ENCODE results near the gene NALCN. TPM values are rescaled to one million over a fixed set of nuclear protein-coding genes. Genes with fewer than 3 reads are reported as not detected.

The NALCN gene
- total RNA-seq, 1 donor from 2014 or later, result 12.9 TPM

DNA sequence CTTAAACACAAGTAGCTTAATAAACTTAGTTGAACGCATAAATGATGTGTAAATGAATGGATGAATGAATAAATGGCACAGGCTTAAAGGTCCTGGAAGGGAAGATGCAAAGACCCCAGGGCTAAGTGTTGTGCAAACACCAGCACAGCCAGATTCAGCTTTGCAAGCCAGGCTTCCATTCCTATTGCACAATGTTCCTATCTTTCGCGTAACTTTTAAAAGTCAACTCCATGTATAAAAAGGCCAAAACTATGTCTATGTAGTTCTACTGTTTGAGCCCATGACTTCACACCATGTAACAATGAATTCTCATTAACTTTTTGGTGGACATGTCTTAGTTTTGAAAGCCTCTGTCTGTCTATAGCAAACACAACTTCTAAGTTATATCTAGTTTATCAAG lies 226.0 kb downstream of the NALCN start:
- DNase-seq, result no peak

DNA sequence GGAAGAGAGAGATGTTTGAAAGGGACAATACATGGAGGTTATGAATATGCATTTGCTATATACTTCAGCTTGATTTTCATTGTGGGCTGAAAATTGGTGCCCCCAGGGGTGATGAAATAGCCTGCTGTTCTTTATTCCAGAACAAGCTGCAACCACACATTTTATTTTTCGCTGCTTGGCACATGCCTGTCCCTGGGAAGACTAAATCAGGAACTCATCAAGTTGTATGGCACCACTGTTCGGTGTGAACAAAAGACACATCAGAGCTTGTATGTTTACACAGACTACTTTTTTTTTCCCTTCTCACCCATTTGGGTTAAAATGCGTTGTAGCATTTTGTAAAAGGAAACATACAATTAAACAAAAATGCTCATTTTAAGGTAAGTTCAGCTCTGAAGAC lies 230.7 kb downstream of the NALCN start:
- DNase-seq, result no peak

DNA sequence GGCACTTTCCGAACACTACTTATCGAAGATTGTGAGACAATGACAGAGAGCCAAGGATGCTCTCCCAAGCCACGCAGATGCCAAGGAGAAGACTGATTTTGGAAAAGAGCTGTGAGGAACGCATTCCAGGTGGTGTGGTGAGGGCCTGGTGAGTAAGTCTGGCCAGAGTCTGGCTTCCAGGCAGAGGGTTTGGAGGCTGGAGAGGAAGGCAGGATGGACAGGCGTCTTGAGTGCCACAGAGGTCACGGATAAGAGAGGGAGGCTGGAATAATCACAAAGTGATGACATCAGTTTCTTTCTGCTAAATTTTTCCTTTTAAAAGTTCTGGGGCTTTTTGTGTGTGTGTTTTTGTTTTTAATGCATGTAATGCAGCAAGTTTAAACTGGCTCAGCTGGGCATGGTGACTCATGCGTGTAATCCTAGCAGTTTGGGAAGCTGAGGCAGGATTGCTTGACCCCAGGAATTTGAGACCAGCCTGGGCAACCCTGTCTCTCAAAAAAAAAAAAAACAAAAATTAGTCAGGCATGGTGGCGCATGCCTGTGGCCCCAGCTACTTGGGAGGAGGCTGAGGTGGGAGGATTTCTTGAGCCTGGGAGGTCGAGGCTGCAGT lies 235.1 kb downstream of the NALCN start:
- no peak for DNase-seq

DNA sequence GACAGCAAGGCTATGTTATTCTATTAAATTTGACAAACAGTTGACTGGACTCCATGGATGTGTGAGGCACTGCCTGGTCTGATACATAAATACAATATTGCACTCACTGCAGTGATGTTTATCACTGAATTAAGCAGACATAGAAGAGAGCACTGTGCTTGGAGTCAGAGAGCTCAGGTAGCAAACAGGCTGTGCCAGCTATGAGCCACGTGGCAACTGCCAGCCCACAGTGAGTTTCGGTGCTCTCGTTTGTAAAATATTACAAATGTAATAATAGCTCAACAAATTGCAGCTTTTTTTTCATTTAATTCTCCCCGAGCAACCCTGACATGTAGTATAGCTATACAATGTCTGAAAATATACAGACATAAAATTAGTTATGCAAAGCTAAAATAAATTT lies 237.3 kb downstream of the NALCN start:
- DNase-seq, result no peak

DNA sequence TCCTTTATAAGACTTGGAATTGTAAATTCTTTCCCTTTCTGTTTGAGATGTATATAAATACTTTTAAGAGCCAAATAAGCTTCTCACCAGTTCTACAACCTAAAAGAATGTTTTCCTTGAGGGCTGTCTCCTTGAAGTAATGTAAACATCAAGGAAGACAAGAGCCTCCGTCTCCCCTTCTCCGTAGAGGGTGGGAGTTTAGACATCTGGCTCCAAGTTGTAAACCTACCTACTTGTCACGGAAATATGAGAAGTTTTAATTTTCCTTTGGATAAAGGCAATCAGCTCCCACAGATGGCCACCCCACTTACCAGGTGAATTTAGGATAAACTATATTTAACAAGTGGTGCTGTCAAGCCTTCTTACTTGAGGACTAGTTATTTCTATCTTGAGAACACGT lies 237.9 kb downstream of the NALCN start:
- no peak for DNase-seq

DNA sequence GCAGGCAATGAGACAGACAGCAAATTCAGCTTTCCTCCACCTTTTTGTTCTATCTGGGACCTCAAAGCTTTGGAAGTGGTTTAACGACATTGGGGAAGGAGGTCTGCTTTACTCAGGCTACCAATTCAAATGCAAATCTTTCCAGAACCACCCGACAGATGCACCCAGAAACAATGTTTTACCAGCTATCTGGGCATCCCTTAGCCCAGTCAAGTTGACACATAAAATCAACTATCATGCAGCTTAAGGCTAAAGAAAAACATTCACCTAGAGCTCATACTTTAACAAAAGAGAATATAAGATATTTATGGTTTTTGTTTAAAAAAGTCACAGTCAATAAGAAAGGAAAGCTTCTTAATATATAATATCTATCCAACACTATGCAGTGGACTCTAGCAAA lies 246.0 kb downstream of the NALCN start:
- DNase-seq, result no peak

DNA sequence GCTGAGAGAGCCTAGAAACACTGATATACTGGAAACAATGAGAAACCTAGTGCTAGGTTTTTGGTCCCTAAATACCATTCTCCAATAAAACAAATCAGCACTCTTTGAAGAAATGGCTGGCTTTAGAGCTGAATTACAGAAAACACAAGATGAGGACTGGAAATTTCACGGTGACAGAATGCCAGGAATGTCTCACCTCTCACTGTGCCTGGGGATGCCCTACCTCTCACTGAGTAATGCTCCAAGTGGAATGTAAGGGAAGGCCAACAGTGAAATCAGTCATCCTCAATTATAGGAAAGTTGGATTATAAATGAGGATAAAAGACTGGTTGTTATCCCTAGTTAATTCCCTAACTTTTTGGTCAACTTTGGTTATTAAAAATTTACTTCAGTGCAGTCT lies 259.0 kb downstream of the NALCN start:
- no peak for DNase-seq

DNA sequence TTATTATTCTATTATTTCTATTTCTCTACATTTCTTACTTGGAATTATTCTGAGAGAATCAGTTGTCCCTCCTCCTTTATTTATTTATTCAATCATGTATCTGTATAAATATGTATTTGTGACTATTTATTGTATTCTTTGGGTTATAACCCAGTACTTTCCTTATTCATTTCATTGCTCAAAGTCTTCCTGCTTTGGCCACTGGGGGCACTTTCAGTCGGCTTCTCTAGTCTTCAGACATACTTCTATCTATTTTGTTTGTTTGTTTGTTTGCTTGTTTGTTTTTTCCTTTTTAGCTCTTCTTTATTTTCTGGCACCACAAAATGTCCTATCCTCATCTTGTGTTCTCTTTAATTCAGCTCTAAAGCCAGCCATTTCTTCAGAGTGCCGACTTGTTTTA lies 260.4 kb downstream of the NALCN start:
- DNase-seq, result peak; percentile 13

DNA sequence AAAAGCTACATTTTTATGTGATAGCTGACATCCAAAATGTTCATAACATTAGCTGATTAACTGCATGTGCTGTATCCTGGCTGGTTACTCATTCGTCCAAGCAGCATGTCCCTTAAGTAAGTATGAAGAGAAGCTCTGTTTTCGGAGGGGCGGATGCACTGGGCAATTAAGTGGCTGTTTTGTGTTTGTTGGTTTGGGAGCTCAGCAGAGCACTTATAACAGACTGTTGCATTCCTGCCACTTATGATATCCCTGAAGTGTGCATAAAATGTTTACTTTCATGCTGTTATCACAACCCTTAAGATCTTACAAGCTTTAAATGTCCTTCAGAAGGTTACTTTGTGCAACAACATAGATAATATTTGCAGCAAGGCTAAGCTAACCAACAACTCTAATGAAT lies 264.1 kb downstream of the NALCN start:
- no peak for DNase-seq

DNA sequence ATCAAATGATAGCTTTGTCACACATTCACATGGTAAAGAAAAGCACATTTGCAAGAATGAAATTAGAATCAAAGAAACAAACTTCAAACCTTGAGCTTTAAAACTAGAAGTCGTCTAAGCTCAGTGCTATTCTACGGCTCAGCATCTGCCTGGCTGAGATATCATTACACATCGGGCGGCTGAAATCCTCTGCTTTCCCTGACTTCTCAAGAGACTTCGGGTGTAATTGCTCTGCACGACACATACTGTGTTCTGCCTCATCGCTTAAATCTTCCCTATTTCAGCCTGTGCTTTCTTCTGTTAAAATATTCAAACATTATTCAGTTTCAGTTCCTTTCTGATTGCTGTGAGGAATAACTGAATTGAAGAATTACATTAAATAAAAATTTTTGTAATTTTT lies 265.3 kb downstream of the NALCN start:
- DNase-seq, result peak; percentile 10

DNA sequence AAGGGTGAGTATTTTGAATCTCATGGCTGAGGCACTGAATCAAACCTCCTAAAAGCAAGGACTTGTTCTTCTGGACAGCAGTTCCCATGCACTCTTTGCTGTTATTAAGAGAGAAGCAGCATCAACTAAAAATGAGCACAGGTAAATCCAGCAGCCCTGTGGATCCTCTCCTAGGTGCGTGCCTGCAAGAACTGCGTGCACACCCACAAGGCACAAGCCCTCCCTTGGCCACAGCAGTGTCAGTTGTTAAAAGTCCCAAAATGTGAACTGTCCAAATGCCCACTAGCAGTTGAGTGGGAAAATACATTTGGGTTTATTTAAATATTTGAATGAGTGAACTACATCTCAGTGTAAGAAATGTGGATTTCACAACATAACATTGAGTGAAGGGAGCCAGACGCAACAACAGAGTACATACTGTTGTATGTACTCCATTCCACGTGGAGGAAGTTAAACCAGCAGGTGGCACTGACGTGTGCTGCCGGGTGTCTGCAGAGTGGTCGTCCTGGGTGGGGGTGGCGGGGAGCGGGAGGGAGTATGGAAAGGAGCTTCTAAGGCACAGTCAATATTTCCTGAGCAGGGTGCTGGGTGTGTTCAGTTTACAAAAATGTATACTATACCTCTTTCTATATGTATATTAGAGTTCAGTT lies 266.4 kb downstream of the NALCN start:
- peak; percentile 68 for DNase-seq

DNA sequence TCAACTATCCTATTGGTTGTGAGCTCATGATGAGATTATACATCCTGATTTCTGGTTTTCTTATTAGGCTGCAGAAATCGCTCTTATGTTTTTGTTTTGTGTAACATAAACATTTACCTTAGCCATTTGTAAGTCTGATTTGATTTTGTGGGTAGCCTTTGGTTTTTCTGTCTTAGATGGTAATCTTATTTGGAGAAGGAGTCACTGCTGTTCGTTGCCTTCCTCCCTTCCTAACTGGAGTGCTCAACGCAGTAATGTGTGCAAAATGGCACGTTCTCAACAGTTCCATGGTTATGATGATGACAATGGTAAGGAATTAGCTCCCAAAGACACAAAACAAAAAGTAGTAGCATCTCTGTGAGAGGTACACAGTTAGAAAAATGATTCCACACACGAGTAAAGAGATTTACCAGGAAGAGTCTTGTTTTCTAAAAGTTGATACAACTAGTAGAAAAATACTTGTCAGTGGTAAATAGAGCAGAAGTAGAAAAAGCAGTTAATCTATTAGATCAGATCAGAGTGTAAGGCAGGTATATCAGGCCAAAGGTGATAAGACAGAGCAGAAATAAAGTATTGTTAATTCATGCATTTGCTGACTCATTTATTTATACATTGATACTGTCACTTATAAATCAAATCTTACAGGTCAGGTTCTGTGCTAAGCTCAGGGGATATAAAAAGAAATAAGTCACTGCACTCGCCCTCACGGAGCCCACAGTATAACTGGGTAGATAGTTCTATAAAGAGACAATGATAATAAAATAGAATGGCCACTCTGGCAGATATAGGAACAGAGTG lies 270.0 kb downstream of the NALCN start:
- no peak for DNase-seq

DNA sequence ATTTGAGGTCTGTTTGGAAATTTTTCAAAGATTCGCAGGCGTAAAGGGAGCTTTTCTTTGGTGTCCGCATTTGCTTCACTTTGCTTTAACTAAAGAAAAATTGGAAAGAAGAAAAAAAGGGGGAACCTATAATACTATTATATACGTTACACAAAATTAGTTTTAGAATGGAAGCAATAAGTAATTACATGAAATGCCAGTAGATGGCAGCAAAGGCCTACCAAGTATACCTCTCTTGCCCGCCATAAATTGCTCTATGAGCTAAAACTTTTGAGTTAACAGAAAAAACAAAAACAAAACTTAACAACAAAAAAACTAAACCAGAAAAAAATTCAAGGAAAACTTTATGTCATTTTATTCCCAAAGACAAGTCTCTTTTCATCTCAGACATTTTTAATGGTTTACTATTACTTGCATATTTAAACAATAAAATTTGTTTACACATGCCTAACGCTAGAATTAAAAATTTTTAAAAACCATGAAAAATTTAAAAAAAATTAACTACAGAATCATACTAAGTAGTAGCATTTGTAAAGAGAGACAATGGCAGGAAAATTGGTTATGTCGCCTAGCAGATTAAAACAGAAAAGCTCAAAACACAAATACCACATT lies 271.4 kb downstream of the NALCN start:
- DNase-seq, result peak; percentile 81

DNA sequence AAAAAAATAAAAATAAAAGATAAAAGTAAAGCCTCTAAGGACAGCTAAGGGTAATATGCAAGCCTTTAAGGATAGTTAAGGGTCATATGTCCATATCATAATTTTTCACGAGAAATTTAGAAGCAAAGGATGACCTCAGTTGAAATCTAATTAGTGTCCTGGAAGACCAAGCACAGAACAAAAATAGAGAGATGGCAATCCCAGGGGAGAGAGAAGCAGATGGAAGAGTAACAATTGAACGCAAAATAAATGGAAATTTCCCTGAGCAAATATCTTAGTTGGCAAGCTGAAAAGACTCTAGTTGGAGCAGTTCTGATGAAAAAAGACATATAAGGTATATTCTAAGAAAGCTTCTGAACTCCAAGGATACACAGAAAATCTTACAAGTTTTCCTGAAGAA lies 275.4 kb downstream of the NALCN start:
- no peak for DNase-seq

DNA sequence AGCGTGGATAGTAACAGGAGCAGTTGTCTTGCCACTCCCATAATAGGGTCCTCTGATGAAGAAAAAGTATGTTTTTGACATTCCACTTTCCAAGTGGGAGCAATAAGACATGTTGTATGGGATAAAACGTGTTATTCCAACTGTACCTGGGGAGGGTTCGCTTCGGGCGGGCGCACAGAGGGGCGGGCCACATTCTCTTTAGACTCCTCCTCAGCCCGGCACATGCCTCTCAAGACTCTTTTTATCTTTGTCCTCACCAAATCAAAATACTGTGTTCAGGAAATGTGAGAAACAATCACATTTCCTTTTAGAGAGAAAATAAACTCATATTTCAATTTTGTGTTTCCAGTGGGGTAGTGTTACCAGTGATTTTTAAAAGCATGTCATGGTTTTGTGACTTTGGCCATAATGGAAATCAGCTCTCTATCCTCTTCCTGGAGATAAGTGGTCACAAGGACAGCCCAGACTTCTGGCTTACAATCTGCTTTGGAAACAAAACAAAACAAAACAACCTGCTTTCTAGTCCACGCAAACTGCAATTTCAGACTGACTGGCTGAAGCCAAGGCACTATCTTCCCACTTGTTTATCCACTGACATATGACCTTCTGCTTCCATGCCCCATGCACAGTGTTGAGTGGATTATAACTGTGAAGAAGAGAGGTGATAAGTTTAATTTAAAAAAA lies 276.1 kb downstream of the NALCN start:
- DNase-seq, result peak; percentile 43

DNA sequence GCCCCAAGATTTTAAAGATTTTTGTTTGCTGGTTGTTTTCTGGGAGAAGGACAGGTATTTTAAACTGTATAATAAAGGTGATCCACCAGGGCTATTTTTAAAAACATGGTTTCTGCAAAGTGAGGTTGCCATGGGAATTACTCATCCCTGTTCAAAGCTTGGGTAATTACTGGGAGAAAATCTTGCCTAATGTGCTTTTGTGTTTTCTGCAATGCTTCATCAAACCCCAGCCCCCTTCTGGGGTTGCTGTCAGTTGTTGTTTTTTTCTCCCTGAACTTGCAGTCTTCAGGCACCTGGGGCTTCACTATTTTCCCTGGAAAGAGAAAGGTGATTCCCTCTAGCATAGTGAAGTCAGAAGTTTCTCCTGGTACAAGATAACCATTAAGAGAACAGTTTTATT lies 277.2 kb downstream of the NALCN start:
- no peak for DNase-seq

DNA sequence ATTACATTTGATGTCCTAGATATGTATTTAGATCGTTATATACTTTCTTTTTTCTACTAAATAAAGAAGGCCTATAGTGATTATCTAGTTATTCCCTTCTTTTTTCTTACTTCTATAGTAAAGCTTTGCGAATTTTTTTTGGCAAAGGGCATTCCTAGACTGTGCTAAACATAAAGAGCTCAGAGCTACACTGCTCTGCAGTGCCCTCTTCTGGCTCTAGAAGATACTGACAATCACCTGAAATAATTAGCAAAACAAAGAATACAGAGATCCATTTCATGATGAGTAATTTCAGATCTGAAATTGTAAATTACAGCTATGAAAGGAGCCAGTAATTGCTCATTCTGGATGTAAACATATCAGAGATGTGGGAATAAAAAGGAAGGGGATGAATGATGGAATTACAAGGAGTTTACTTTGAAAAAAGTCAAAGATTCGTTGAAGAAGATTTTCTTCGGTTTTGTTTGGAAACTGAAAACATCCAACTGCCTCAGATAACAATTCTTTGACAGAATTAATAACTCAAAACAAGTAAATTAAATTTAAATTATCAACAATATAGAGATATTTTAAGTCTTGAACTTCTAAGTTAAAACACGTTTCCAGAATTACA lies 288.5 kb downstream of the NALCN start:
- DNase-seq, result peak; percentile 73

DNA sequence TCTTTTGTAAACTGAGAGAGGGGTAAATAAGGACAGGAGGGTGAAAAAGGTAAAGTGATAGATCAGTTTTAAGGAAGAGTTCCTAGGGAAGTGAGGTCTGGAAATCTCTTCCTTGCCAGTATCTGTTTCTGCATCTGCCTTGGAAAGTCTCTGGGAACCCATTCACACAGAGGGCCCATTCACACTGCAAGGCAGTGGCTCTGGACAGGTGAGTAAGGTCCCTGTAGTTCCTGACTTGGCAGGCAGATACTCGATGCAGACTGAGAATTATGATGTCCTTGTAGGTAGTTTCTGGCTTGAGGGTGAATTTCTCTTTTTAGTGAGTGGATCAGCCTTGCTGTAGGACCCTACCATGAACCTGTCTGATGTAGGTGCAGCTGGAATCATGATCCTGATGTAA lies 293.3 kb downstream of the NALCN start:
- DNase-seq, result no peak

DNA sequence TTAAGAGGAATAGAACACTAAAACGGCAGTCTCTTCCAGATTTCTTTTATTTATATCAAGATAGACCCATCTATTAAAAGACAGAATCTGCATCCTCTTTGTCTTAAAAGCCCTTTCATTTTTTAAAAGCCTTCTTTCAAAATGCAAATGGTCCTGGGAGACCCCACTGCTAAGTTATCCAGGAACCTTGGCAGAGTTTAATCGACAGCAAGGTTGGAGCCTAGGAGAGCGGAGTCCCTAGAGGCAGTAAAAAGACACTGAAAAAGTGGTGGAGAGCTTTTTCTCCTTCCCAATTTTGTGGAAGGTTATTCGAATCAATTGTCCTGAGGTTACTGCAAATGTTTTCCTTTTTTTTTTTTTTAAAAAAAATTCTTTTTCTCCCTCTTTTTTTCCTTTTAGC lies 294.7 kb downstream of the NALCN start:
- DNase-seq, result no peak

DNA sequence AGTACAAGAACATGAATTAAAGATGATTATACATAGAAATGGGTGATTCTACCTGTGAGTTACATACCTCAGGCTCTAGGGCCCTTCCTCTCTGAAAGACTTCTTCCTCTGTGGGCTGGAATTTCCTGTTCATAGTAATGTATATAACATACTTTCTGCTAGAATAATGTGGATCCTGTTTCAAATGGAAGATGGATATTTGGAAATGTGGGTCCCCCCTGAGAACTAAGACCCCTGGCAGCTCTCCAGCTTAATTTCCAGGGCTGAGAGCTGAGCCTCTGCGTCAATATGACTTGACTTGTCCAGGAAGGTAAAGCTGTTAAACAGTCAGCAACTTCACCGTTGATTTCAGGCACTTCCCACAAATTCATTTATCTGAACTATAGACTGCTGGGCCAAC lies 296.3 kb downstream of the NALCN start:
- DNase-seq, result no peak

DNA sequence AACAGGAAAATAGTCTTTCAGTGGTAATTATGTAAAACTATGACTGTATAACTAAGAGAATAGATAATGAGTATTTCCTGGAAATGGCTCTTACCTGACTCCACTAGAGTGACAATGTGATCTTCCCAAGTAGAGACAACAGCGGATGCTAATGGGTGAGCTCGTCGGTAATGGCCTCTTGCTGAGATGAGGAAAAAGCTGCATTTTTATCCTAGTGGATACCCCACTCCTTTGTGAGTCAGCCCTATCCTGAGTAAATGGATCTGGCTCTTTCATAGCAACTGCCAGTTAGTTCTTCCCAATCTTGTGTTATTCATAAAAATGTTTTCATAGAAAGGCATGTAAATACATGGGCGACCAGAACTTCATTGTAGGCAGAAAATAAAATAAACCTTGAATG lies 299.5 kb downstream of the NALCN start:
- no peak for DNase-seq

DNA sequence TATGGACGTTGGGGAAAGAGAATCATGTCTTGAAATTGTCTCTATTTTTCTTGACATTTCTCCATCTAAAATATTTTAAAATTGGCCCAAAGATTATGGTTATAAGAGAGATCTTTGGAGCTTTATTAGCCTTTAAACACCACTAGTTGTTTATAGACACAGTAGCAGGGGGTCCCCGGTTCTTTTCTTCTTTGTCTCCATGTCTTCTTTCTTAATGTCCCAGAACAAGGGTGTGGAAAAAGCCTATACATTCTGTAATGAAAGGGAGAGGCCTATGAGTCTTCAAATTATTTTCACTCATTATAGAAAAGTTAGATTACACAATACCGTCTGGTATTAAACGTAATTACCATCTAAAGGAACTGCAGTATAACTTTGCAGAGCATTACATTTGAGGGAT lies 300.0 kb downstream of the NALCN start:
- DNase-seq, result no peak

DNA sequence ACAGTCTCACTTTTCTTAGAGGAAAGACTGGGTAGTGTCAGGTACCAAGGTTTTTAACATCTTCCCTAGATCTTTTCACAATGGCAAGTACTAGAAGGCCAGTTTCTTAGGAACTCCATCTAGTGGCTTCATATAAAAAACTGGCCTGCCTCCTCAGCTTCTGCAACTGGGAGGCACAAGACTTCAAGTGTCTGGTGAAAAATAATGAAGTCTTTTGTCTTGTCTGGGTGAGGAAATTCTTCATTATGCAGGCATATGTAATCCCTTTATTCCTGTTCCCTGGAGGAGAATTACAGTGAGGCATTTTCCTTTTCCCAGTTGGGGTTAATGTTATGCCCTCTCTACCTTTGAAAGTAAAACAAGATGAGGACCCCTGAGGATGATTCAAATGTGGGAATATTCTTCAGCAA lies 300.5 kb downstream of the NALCN start:
- DNase-seq, result peak; percentile 9

Measured in dermis blood vessel endothelial cell (primary cell).